ENCODE measurements around the gene GAN. TPM values are rescaled to one million over a fixed set of nuclear protein-coding genes. Genes with fewer than 3 reads are reported as not detected.
A peak's percentile ranks its signal among the peaks of the same experiment; 100 is the strongest.

The GAN gene
- total and polyA plus RNA-seq, 9 of the 15 experiments (the other 6 are each of a cell fraction or from before 2014, with no cell fraction given) = 0.83 to 15.1 (median 5.2) TPM

DNA sequence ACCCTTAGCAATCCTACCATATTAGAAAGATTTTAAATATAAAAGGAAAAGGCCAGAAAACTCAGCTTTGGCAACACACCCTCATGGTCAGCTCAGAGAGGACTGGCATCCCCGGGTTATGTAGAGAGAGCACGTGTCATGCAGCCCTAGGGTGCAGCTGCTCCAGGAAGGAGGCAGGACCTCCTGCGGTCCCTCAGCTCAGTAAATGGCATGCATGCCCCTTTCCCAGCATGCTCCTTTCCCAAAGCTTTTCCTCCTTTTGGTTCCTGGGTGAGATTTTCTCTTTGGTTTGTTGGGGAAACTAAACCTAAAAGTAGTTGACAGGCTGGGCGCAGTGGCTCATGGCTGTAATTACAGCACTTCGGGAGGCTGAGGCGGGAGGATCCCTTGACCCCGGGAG is 3.9 kb downstream of the GAN start:
- H3K4me3 ChIP-seq = no peak overlapping the region
- H3K9me3 ChIP-seq (replicated peaks; ENCODE audit: control insufficient read depth, insufficient read depth, low read depth, low read length) = no peaks in the 10 kb centered on the region
- H3K4me2 ChIP-seq (ENCODE audit: insufficient read depth, low read length) = no peak overlapping the region
- intact Hi-C loops (cut with micrococcal nuclease) = no loop called here
- peaks cover 93% of the 10 kb centered on the region for H3K79me2 ChIP-seq (ENCODE audit: control insufficient read depth, insufficient read depth, low read length)
- peak overlapping the region in 1 of 2 experiments; percentile 47; a peak in 1 of 4 replicates for H3K9ac ChIP-seq (ENCODE audit: insufficient read depth in 1 of 2, low read depth in 2 of 2, low read length in 2 of 2)
- ATAC-seq = no peak
- peaks cover 9% of the 10 kb centered on the region; the same call in 2 of the 3 replicates for H3K36me3 ChIP-seq (ENCODE audit: control insufficient read depth, insufficient read depth, low read length)
- peaks cover 13% of the 10 kb centered on the region for H4K20me1 ChIP-seq (replicated peaks; ENCODE audit: control insufficient read depth, insufficient read depth, low read length)
- CTCF ChIA-PET (ENCODE audit: low intra/inter-chr PET ratio) = no interaction called here
- H3K27ac ChIP-seq (ENCODE audit: extremely low read depth, low read depth, low read length) = no peak overlapping the region
- no TSS peak for BruUV-seq (replicated peaks)
- 73% methylated on average over 7 of the region's 7 CpGs for WGBS (ENCODE audit: insufficient coverage, low coverage, missing lambda C conversion rate)
- DNase-seq (ENCODE audit: extremely low read depth in 1 of 4, low spot score in 3 of 4) = peak in 1 of 4 experiments; percentile 14
- no peaks in the 10 kb centered on the region for H3K27me3 ChIP-seq (ENCODE audit: control insufficient read depth in 2 of 2, insufficient read depth in 2 of 2, low read length in 2 of 2)
- POLR2A ChIA-PET = interaction anchor here (1.1 to 1.8 kb wide), 3 partner anchors 9 to 132 kb away, joined by 3 to 5 read pairs (median 4); no protein-coding TSS in a partner anchor
- H2AFZ ChIP-seq (ENCODE audit: low read depth, low read length) = no peak overlapping the region
- H3K9me1 ChIP-seq (ENCODE audit: control insufficient read depth, insufficient read depth, low read length) = no peaks in the 10 kb centered on the region
- TF ChIP-seq BDP1 (IDR thresholded peaks at IDR 0.05; ENCODE audit: insufficient read depth, insufficient read length) = no peak
- TF ChIP-seq ESRRA (IDR thresholded peaks at IDR 0.05; ENCODE audit: borderline replicate concordance, low read depth) = no peak
- no peak for TF ChIP-seq KLF16 (IDR thresholded peaks at IDR 0.05)
- no peak for TF ChIP-seq NFRKB (IDR thresholded peaks at IDR 0.05; ENCODE audit: low read depth)
- peaks cover 15 to 25% of the 10 kb centered on the region in 2 experiments for H3K4me1 ChIP-seq (replicated peaks in 1 of 2; ENCODE audit: control insufficient read depth in 2 of 2, insufficient read depth in 2 of 2, low read length in 2 of 2)
- FAIRE-seq = no peak
- in situ Hi-C loops (cut with MboI) = no loop called here

DNA sequence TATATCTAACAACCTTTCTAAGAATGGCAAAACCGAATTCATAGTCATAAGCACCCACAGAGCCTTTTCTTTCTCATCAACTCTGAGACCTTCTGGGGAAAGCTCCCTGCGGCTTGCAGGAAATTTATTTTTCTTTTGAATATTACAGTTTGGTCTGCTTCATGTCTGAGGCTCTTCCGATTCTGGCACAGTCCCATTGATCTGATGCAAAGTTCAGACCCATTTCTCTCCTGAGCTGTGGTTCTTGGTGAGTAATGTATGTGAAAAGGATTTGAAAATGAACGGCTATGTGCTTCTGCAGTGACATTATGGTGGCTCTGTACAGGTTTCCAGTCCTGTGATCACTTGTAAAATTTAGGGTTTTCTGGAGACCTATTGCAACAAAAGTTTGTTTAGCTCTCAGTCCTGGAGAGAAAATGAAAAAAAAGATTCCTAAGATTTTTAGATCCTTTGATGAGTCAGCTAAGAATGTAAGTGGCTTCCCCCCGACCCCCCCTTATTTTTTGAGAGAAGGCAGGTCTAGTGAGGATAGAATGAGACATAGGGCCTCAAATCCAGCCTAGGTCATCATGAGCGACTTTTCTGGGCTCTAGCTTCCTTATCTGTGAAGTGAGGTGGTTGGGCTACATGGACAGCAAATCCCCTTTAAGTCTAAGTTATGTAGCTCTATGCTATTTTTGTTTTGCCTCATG is 4.6 kb downstream of the GAN start:
- ATAC-seq = peak; percentile 38
- Histone ChIP-seq H3K79me2 (ENCODE audit: control insufficient read depth, insufficient read depth, low read length) (peaks cover 90% of the 10 kb centered on the region), H3K4me3 (no peak overlapping the region), H4K20me1 (replicated peaks; ENCODE audit: control insufficient read depth, insufficient read depth, low read length) (peaks cover 13% of the 10 kb centered on the region), H3K4me1 (replicated peaks in 1 of 2; ENCODE audit: control insufficient read depth in 2 of 2, insufficient read depth in 2 of 2, low read length in 2 of 2) (peaks cover 11 to 20% of the 10 kb centered on the region in 2 experiments; a peak in 4 of 5 replicates), H3K27ac (ENCODE audit: extremely low read depth, low read depth, low read length) (no peak overlapping the region), H2AFZ (ENCODE audit: low read depth, low read length) (no peak overlapping the region), H3K9me1 (ENCODE audit: control insufficient read depth, insufficient read depth, low read length) (no peaks in the 10 kb centered on the region), H3K36me3 (ENCODE audit: control insufficient read depth, insufficient read depth, low read length) (peaks cover 11% of the 10 kb centered on the region), H3K9ac (ENCODE audit: insufficient read depth in 1 of 2, low read depth in 2 of 2, low read length in 2 of 2) (no peak overlapping the region), H3K4me2 (ENCODE audit: insufficient read depth, low read length) (no peak overlapping the region), H3K9me3 (replicated peaks; ENCODE audit: control insufficient read depth, insufficient read depth, low read depth, low read length) (no peaks in the 10 kb centered on the region), H3K27me3 (ENCODE audit: control insufficient read depth in 2 of 2, insufficient read depth in 2 of 2, low read length in 2 of 2) (no peaks in the 10 kb centered on the region)
- no TSS peak for BruUV-seq (replicated peaks)
- intact Hi-C loops (cut with micrococcal nuclease) (no loop called here), in situ Hi-C loops (cut with MboI) (no loop called here)
- WGBS (ENCODE audit: insufficient coverage, low coverage, missing lambda C conversion rate) = 33% methylated on average over 6 of the region's 6 CpGs
- peak in 3 of 4 experiments; percentile 33 to 73 (median 51) for DNase-seq (ENCODE audit: extremely low read depth in 1 of 4, low spot score in 3 of 4)
- ChIA-PET POLR2A (interaction anchor here (0.7 to 1.8 kb wide), 7 partner anchors 8 to 376 kb away, joined by 3 to 7 read pairs (median 3); no protein-coding TSS in a partner anchor), CTCF (ENCODE audit: low intra/inter-chr PET ratio) (no interaction called here)
- FAIRE-seq = peak; percentile 79
- TF ChIP-seq SP1 (CRISPR knock-in tag; IDR thresholded peaks at IDR 0.05) (no peak), ZFP1 (CRISPR knock-in tag; IDR thresholded peaks at IDR 0.05) (no peak), KDM4B (IDR thresholded peaks at IDR 0.05; ENCODE audit: borderline replicate concordance in 2 of 2, low read depth in 1 of 2) (no peak)
- TF ChIP-seq, protein P1, sequence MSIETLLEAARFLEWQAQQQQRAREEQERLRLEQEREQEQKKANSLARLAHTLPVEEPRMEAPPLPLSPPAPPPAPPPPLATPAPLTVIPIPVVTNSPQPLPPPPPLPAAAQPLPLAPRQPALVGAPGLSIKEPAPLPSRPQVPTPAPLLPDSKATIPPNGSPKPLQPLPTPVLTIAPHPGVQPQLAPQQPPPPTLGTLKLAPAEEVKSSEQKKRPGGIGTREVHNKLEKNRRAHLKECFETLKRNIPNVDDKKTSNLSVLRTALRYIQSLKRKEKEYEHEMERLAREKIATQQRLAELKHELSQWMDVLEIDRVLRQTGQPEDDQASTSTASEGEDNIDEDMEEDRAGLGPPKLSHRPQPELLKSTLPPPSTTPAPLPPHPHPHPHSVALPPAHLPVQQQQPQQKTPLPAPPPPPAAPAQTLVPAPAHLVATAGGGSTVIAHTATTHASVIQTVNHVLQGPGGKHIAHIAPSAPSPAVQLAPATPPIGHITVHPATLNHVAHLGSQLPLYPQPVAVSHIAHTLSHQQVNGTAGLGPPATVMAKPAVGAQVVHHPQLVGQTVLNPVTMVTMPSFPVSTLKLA (conservative IDR thresholded peaks at IDR 0.05) = no peak
- TF ChIP-seq, protein P2, sequence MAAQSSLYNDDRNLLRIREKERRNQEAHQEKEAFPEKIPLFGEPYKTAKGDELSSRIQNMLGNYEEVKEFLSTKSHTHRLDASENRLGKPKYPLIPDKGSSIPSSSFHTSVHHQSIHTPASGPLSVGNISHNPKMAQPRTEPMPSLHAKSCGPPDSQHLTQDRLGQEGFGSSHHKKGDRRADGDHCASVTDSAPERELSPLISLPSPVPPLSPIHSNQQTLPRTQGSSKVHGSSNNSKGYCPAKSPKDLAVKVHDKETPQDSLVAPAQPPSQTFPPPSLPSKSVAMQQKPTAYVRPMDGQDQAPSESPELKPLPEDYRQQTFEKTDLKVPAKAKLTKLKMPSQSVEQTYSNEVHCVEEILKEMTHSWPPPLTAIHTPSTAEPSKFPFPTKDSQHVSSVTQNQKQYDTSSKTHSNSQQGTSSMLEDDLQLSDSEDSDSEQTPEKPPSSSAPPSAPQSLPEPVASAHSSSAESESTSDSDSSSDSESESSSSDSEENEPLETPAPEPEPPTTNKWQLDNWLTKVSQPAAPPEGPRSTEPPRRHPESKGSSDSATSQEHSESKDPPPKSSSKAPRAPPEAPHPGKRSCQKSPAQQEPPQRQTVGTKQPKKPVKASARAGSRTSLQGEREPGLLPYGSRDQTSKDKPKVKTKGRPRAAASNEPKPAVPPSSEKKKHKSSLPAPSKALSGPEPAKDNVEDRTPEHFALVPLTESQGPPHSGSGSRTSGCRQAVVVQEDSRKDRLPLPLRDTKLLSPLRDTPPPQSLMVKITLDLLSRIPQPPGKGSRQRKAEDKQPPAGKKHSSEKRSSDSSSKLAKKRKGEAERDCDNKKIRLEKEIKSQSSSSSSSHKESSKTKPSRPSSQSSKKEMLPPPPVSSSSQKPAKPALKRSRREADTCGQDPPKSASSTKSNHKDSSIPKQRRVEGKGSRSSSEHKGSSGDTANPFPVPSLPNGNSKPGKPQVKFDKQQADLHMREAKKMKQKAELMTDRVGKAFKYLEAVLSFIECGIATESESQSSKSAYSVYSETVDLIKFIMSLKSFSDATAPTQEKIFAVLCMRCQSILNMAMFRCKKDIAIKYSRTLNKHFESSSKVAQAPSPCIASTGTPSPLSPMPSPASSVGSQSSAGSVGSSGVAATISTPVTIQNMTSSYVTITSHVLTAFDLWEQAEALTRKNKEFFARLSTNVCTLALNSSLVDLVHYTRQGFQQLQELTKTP (IDR thresholded peaks at IDR 0.05; ENCODE audit: low read depth in 1 of 2, partially characterized antibody in 2 of 2) = no peak
